ENCODE results near the gene VEZT.
A peak's percentile ranks its signal among the peaks of the same experiment; 100 is the strongest.

VEZT gene

GRCh38 chr12:95200128-95200894 lies 17.3 kb upstream of the VEZT start:
- DNase-seq (ENCODE audit: low read depth in 2 of 2), result no peak

GRCh38 chr12:95201056-95201670 lies 16.4 kb upstream of the VEZT start:
- DNase-seq (ENCODE audit: low read depth in 2 of 2), result no peak

- DNase-seq (ENCODE audit: low read depth in 2 of 2), result no peak
Observed at GRCh38 chr12:95202691-95203486, 14.7 kb upstream of the VEZT start.

- DNase-seq (ENCODE audit: low read depth in 2 of 2), result no peak
Observed at GRCh38 chr12:95203487-95204030, 14.0 kb upstream of the VEZT start.

GRCh38 chr12:95204141-95204866 lies 13.3 kb upstream of the VEZT start:
- no peak for DNase-seq (ENCODE audit: low read depth in 2 of 2)

GRCh38 chr12:95205016-95205624 lies 12.5 kb upstream of the VEZT start:
- no peak for DNase-seq (ENCODE audit: low read depth in 2 of 2)

- no peak for DNase-seq (ENCODE audit: low read depth in 2 of 2)
Observed at GRCh38 chr12:95205685-95206084, 11.9 kb upstream of the VEZT start.

GRCh38 chr12:95206916-95207315 lies 10.7 kb upstream of the VEZT start:
- no peak for DNase-seq (ENCODE audit: low read depth in 2 of 2)

GRCh38 chr12:95207407-95207806 lies 10.2 kb upstream of the VEZT start:
- no peak for DNase-seq (ENCODE audit: low read depth in 2 of 2)

GRCh38 chr12:95208678-95209077 lies 8.9 kb upstream of the VEZT start:
- no peak for DNase-seq (ENCODE audit: low read depth in 2 of 2)

- DNase-seq (ENCODE audit: low read depth in 2 of 2), result no peak
Observed at GRCh38 chr12:95212586-95212985, 5.0 kb upstream of the VEZT start.

- DNase-seq (ENCODE audit: low read depth in 2 of 2), result no peak
Observed at GRCh38 chr12:95213119-95213518, 4.5 kb upstream of the VEZT start.

- DNase-seq (ENCODE audit: low read depth in 2 of 2), result no peak
Observed at GRCh38 chr12:95213928-95214327, 3.7 kb upstream of the VEZT start.

GRCh38 chr12:95214466-95214865 lies 3.1 kb upstream of the VEZT start:
- DNase-seq (ENCODE audit: low read depth in 2 of 2), result no peak

- no peak for DNase-seq (ENCODE audit: low read depth in 2 of 2)
Observed at GRCh38 chr12:95215949-95216348, 1.7 kb upstream of the VEZT start.

GRCh38 chr12:95216711-95217376 lies 763 bp upstream of the VEZT start:
- DNase-seq (ENCODE audit: low read depth in 2 of 2), result no peak

GRCh38 chr12:95218150-95219133 lies 835 bp downstream of the VEZT start:
- DNase-seq (ENCODE audit: low read depth in 2 of 2), result peak in 1 of 2 donors; percentile 4

GRCh38 chr12:95220190-95220589 lies 2.6 kb downstream of the VEZT start:
- DNase-seq (ENCODE audit: low read depth in 2 of 2), result no peak

GRCh38 chr12:95220726-95221125 lies 3.1 kb downstream of the VEZT start:
- no peak for DNase-seq (ENCODE audit: low read depth in 2 of 2)

Measured in activated CD8-positive, alpha-beta memory T cell treated with anti-CD3 and anti-CD28 coated beads for 4 hours (primary cell).